Mucosa of descending colon (tissue), 3 donors: ENCODE measurements around the gene MYO5B. TPM values are rescaled to one million over a fixed set of nuclear protein-coding genes. Genes with fewer than 3 reads are reported as not detected.

ENCODE experiments used
- ATAC-seq: fragments of 200-7000 bp; cut with Tn5 transposase; one replicate; pipeline ENCODE4 v1.9.1; 2020; ENCODE audit warnings: mild to moderate bottlenecking, moderate library complexity
- DNase-seq, 3 donors: peaks; one replicate each; pipeline ENCODE4 v3.0.0-alpha.2; 2020
- H3K36me3 ChIP-seq: fragments of 200-600 bp; one replicate; pipeline ENCODE4 v1.8.0; 2021; ENCODE audit warnings: low read depth, mild to moderate bottlenecking
- H3K4me1 ChIP-seq: fragments of 200-600 bp; one replicate; pipeline ENCODE4 v1.8.0; 2021; ENCODE audit warnings: low read depth, mild to moderate bottlenecking
- H3K4me3 ChIP-seq: fragments of 200-600 bp; one replicate; pipeline ENCODE4 v1.8.0; 2021; ENCODE audit warnings: mild to moderate bottlenecking
- H3K9me3 ChIP-seq: fragments of 200-600 bp; one replicate; pipeline ENCODE4 v1.8.0; 2021; ENCODE audit warnings: mild to moderate bottlenecking
- intact Hi-C, 2 donors: fragments of 100-400 bp; cut with DNase I in 1 of 2; cut with micrococcal nuclease in 1 of 2; formaldehyde crosslinking; loops; one replicate each; pipeline versions ENCODE4 v1.11.0 to v1.11.1; 2022; cut with DNase I, micrococcal nuclease
- total RNA-seq, 3 donors: library from RNA; stranded (reverse); fragmentation: NEBNext Ultra II Directional in 2 of 3; extraction: Animal tissue kit (Norgen Biotek cat#: 25700) in 2 of 3; gene quantifications; one replicate each; pipeline versions ENCODE4 v1.2.1 to v1.2.4, GENCODE V29; 2021 to 2023
- TF ChIP-seq, protein P1 (sequence below): fragments of 200-600 bp; IDR thresholded peaks from one replicate; pipeline ENCODE4 v1.8.0; 2022; ENCODE audit warnings: antibody characterized with exemption, mild to moderate bottlenecking
- donor health status: DM: no; HTN: no; CAD: no; lungs with moderate emphysema.
- donor health status: DM: no; HTN: no; CAD: no.
- donor health status: DM: no; HTN: yes; CAD: no.

MYO5B gene
- total RNA-seq, 3 donors from 2014 or later = 52.7 to 179 (median 120) TPM

DNA sequence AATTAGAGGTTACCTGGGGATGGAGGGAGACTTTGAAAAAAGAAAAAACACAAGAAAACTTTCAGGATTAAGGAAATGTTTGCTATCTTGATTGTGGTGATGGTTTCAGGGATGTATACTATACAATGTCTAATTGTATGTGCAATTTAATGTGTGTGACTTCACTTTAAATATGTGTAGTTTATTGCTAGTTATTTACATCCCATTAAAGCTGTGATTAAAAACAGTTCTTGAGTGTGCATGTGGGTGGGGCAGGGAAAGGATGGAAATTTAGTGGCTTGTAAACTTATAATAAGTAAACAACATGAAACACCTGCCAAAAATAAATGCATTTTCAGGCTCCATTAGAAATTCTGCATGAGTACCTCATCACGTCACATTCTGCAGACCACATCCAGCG is 167.0 kb downstream of the MYO5B start:
- TF ChIP-seq, protein P1, sequence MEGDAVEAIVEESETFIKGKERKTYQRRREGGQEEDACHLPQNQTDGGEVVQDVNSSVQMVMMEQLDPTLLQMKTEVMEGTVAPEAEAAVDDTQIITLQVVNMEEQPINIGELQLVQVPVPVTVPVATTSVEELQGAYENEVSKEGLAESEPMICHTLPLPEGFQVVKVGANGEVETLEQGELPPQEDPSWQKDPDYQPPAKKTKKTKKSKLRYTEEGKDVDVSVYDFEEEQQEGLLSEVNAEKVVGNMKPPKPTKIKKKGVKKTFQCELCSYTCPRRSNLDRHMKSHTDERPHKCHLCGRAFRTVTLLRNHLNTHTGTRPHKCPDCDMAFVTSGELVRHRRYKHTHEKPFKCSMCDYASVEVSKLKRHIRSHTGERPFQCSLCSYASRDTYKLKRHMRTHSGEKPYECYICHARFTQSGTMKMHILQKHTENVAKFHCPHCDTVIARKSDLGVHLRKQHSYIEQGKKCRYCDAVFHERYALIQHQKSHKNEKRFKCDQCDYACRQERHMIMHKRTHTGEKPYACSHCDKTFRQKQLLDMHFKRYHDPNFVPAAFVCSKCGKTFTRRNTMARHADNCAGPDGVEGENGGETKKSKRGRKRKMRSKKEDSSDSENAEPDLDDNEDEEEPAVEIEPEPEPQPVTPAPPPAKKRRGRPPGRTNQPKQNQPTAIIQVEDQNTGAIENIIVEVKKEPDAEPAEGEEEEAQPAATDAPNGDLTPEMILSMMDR = no peak
- intact Hi-C loops = no loop called here
- Histone ChIP-seq H3K36me3 (no peaks in the 10 kb centered on the region), H3K9me3 (no peaks in the 10 kb centered on the region), H3K4me3 (no peak overlapping the region), H3K4me1 (no peaks in the 10 kb centered on the region)
- ATAC-seq (no peak), DNase-seq (no peak)

DNA sequence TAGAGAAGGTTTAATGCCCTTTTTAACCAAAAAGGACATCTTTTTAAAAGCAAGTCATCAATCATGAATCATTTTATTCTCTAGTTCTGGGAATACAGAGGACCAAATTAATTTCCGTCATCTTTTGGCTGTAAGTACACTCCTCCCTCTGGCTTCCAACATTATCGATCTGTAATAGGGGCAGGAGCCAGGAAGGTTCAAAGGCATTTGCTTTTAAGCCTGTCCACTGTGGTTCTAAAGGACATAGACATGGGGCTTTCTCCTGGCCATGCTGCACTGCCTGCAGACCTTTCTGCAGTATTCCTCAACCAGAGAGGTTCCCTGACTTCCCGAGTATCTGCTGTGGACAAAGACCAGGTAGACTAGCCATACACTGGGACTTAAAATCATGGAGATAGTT is 170.5 kb downstream of the MYO5B start:
- intact Hi-C loops = no loop called here
- DNase-seq (no peak), ATAC-seq (no peak)
- no peaks in the 10 kb centered on the region for H3K36me3 ChIP-seq
- TF ChIP-seq, protein P1 = no peak
- no peaks in the 10 kb centered on the region for H3K9me3 ChIP-seq
- H3K4me1 ChIP-seq = no peaks in the 10 kb centered on the region
- no peak overlapping the region for H3K4me3 ChIP-seq

DNA sequence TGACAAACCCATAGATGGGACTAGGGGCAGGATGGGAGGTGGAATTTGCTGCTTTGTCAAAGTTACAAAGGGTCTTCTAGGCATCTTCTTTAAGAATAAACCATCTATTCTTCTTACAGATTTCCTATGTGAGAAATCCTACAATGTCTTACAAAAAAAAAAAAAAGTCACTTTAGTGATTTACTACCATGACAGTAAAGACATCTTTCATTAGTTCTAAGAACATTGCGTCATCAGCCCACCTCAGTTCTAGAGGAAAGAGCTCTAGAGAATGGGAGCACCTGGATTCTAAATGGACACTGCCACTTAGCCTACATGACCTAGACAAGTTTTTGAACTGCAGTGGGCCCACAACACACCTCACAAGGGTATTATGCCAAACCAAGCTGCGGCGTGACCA is 172.0 kb downstream of the MYO5B start:
- Histone ChIP-seq H3K4me1 (no peaks in the 10 kb centered on the region), H3K4me3 (no peak overlapping the region), H3K36me3 (no peaks in the 10 kb centered on the region), H3K9me3 (no peaks in the 10 kb centered on the region)
- DNase-seq = no peak
- ATAC-seq = no peak
- intact Hi-C loops = no loop called here
- TF ChIP-seq, protein P1 = no peak

DNA sequence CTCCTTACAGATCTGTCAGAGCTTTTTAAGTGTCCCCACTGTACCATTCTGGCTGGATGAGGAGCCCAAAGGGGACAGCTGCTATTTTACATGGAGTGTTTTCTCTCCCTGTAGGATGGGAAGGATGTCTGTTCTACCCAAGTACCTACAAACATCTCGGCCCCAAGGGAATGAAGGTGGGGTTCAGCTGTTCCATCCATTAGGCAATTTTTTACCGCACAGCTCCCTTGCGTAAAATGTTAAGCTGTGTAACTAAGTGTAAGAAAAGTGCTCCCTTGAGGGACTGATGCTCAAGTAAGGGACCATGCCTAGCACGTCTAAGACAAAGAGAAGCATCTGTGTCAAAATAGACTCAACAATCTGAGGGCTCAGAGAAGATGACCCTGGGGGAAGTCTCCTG is 180.3 kb downstream of the MYO5B start:
- DNase-seq (no peak), ATAC-seq (no peak)
- intact Hi-C loops = no loop called here
- TF ChIP-seq, protein P1 = no peak
- Histone ChIP-seq H3K36me3 (no peaks in the 10 kb centered on the region), H3K4me1 (no peaks in the 10 kb centered on the region), H3K4me3 (no peak overlapping the region), H3K9me3 (no peaks in the 10 kb centered on the region)

DNA sequence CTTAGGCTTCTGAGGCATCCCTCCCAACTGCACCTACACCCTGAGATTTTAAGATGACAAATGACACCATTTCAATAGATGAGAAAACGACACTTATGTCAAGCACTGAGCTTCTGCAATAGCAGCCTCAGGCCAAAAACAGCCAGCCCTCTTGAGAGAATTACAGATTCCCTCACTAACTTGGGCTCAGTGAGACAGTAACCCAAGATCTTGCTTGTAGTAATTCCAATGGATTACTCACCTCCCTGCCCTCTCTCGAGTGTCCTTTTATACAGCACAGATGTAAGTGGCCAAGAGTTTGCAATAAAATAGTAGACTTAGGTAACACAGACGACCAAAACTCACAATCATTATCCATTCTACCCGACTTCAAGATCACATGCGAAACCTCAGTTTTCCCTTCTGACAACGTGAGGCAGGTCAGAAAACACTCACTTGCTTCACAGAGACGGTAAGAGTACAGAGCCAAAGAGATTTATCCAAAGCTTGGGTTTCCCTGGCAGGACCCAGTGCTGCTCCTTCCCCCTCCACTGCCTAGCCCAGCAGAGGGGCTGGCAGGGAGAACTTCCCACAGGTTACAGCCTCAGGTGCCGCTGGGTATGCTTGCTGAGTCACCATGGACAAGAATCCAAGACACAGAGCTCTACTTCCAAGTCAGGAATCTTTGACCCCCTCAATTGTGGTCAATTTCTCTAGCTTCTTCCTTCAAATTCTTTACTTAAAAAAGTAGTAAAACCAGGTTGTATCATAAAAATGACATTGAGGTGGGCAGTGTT is 181.4 kb downstream of the MYO5B start:
- H3K36me3 ChIP-seq = no peaks in the 10 kb centered on the region
- H3K9me3 ChIP-seq = no peaks in the 10 kb centered on the region
- ATAC-seq = no peak
- no peak for DNase-seq
- no peak overlapping the region for H3K4me3 ChIP-seq
- intact Hi-C loops = no loop called here
- TF ChIP-seq, protein P1 = no peak
- H3K4me1 ChIP-seq = no peaks in the 10 kb centered on the region
